Esophagus squamous epithelium (tissue), 5 donors: ENCODE data around the gene RASSF5. TPM values are rescaled to one million over a fixed set of nuclear protein-coding genes. Genes with fewer than 3 reads are reported as not detected.

Experiments used
- DNase-seq: peaks from one replicate; lab custom pipeline; 2025; lab: John Stamatoyannopoulos, UW
- H3K27ac ChIP-seq, 4 donors: fragments of 200-600 bp; sonication (generic); one replicate each; pipeline ENCODE4 v1.5.1; 2016 to 2019; ENCODE audit warnings: mild to moderate bottlenecking in 1 of 4
- H3K27me3 ChIP-seq, 4 donors: fragments of 200-600 bp; sonication (generic); 1 replicate in 3 of 4; 2 replicates in 1 of 4; pipeline versions ENCODE4 v1.5.1 to v1.6.0; 2017 to 2021; ENCODE audit warnings: antibody characterized with exemption in 1 of 4
- H3K36me3 ChIP-seq, 3 donors: fragments of 200-600 bp; sonication (generic); one replicate each; pipeline ENCODE4 v1.5.1; 2016 to 2019
- H3K4me1 ChIP-seq, 3 donors: fragments of 200-600 bp; sonication (generic); one replicate each; pipeline ENCODE4 v1.5.1; 2017 to 2019
- H3K4me3 ChIP-seq, 4 donors: fragments of 200-600 bp; sonication (generic); 1 replicate in 3 of 4; 2 replicates in 1 of 4; pipeline ENCODE4 v1.5.1; 2016 to 2019; ENCODE audit warnings: mild to moderate bottlenecking in 2 of 4, moderate library complexity in 1 of 4
- H3K9me3 ChIP-seq, 3 donors: fragments of 200-600 bp; sonication (generic); one replicate each; pipeline ENCODE4 v1.5.1; 2016 to 2019
- CTCF ChIP-seq, 6 experiments: fragments of 450-650 bp in 4 of 6; fragments of 200-600 bp in 2 of 6; sonication (generic) in 2 of 6; IDR thresholded peaks; one replicate each; pipeline ENCODE4 v1.5.1; 2016 to 2019; ENCODE audit warnings: antibody characterized with exemption in 6 of 6, mild to moderate bottlenecking in 4 of 6, moderate library complexity in 4 of 6
- POLR2A ChIP-seq, 4 donors: fragments of 450-650 bp; IDR thresholded peaks; one replicate each; pipeline ENCODE4 v1.6.1; 2017; ENCODE audit warnings: antibody characterized with exemption in 4 of 4, mild to moderate bottlenecking in 4 of 4, moderate library complexity in 3 of 4
- WGBS, 2 donors: methylation state at CpG; one replicate each; pipeline ENCODE4 v1.1.5; 2018; 5-methylcytosine and 5-hydroxymethylcytosine counted together
- intact Hi-C: fragments of 100-400 bp; cut with DNase I; formaldehyde crosslinking; loops from one replicate; pipeline ENCODE4 v1.15.0; 2022
- total RNA-seq, 4 donors: library from RNA; depleted of rRNA; stranded (reverse); fragments of >200 nt; gene quantifications; one replicate each; pipeline ENCODE4 v1.1.0, GENCODE V29; 2016
- donor health status: DM: yes; HTN: yes; CAD: no.

Gene RASSF5
- total RNA-seq, 4 donors from 2014 or later, result 29.2 to 85.3 (median 35.1) TPM

- H3K36me3 ChIP-seq, result peaks cover 8 to 55% (median 12%) of the 10 kb centered on the region in 3 donors
- intact Hi-C loops, result no loop called here
- 20 to 55% methylated on average over 2 to 5 of the region's 5 CpGs for WGBS, 2 donors
- H3K4me1 ChIP-seq, result peaks cover 32 to 64% (median 33%) of the 10 kb centered on the region in 3 donors
- no peaks in the 10 kb centered on the region for H3K27me3 ChIP-seq
- DNase-seq, result no peak
- no peaks in the 10 kb centered on the region for H3K9me3 ChIP-seq
- no peak overlapping the region for H3K27ac ChIP-seq
- TF ChIP-seq POLR2A (IDR thresholded peaks at IDR 0.05), result no peak
- no peak for TF ChIP-seq CTCF (IDR thresholded peaks at IDR 0.05)
- H3K4me3 ChIP-seq, result no peak overlapping the region
These were observed 34.4 kb upstream of the RASSF5 start for GRCh38 chr1:206472886-206473285.

GRCh38 chr1:206476058-206476457, 31.3 kb upstream of the RASSF5 start:
- Histone ChIP-seq H3K4me3 (no peak overlapping the region), H3K4me1 (peaks cover 4 to 63% (median 25%) of the 10 kb centered on the region in 3 donors), H3K9me3 (no peaks in the 10 kb centered on the region), H3K27ac (no peak overlapping the region), H3K27me3 (no peaks in the 10 kb centered on the region), H3K36me3 (peaks cover 17 to 85% (median 18%) of the 10 kb centered on the region in 3 donors)
- intact Hi-C loops, result no loop called here
- TF ChIP-seq POLR2A (IDR thresholded peaks at IDR 0.05), result no peak
- no peak for TF ChIP-seq CTCF (IDR thresholded peaks at IDR 0.05)
- no peak for DNase-seq
- 87 to 95% methylated on average over 6 to 7 of the region's 17 CpGs for WGBS, 2 donors

- Histone ChIP-seq H3K4me1 (peaks cover 0 to 63% (median 23%) of the 10 kb centered on the region in 3 donors), H3K27me3 (no peaks in the 10 kb centered on the region), H3K36me3 (peaks cover 17 to 87% (median 18%) of the 10 kb centered on the region in 3 donors), H3K27ac (no peak overlapping the region), H3K9me3 (no peaks in the 10 kb centered on the region), H3K4me3 (no peak overlapping the region)
- 92 to 97% methylated on average over 10 to 13 of the region's 14 CpGs for WGBS, 2 donors
- no peak for DNase-seq
- intact Hi-C loops, result no loop called here
- TF ChIP-seq CTCF (IDR thresholded peaks at IDR 0.05) (no peak), POLR2A (IDR thresholded peaks at IDR 0.05) (no peak)
These were observed 30.7 kb upstream of the RASSF5 start for GRCh38 chr1:206476591-206476990.

GRCh38 chr1:206477110-206477509, 30.2 kb upstream of the RASSF5 start:
- Histone ChIP-seq H3K4me3 (no peak overlapping the region), H3K9me3 (no peaks in the 10 kb centered on the region), H3K27ac (peak overlapping the region in 2 of 4 donors; percentile 34 to 46), H3K4me1 (peaks cover 0 to 62% (median 20%) of the 10 kb centered on the region in 3 donors), H3K36me3 (peaks cover 17 to 87% (median 18%) of the 10 kb centered on the region in 3 donors), H3K27me3 (no peaks in the 10 kb centered on the region)
- TF ChIP-seq POLR2A (IDR thresholded peaks at IDR 0.05) (no peak), CTCF (IDR thresholded peaks at IDR 0.05) (no peak)
- WGBS, 2 donors, result 90 to 100% methylated on average over 2 of the region's 5 CpGs
- intact Hi-C loops, result no loop called here
- no peak for DNase-seq

GRCh38 chr1:206477581-206478380, 29.6 kb upstream of the RASSF5 start:
- DNase-seq, result no peak
- TF ChIP-seq POLR2A (IDR thresholded peaks at IDR 0.05), result no peak
- no peak for TF ChIP-seq CTCF (IDR thresholded peaks at IDR 0.05)
- 81 to 83% methylated on average over 5 to 7 of the region's 21 CpGs for WGBS, 2 donors
- Histone ChIP-seq H3K27me3 (no peaks in the 10 kb centered on the region), H3K4me1 (peaks cover 0 to 62% (median 23%) of the 10 kb centered on the region in 3 donors), H3K9me3 (no peaks in the 10 kb centered on the region), H3K27ac (peak overlapping the region in 2 of 4 donors; percentile 34 to 46), H3K36me3 (peaks cover 17 to 84% (median 18%) of the 10 kb centered on the region in 3 donors), H3K4me3 (no peak overlapping the region)
- intact Hi-C loops, result no loop called here
